GM19238 (cell line): ENCODE results near the gene TRMT61A.

Source experiments
- DNase-seq: peaks from one replicate; pipeline ENCODE4 v3.0.0; 2011; ENCODE audit warnings: low spot score; ENCODE audit not compliant: insufficient read length

TRMT61A gene

GRCh38 chr14:103546652-103547454 is 17.9 kb downstream of the TRMT61A start:
- peak; percentile 92 for DNase-seq

GRCh38 chr14:103547455-103547940 is 18.5 kb downstream of the TRMT61A start:
- no peak for DNase-seq

GRCh38 chr14:103547941-103548462 is 19.0 kb downstream of the TRMT61A start:
- no peak for DNase-seq

- DNase-seq, result no peak
These were observed 19.7 kb downstream of the TRMT61A start for GRCh38 chr14:103548463-103549351.

- no peak for DNase-seq
These were observed 20.6 kb downstream of the TRMT61A start for GRCh38 chr14:103549361-103550311.

GRCh38 chr14:103550451-103551337 is 21.7 kb downstream of the TRMT61A start:
- DNase-seq, result no peak

GRCh38 chr14:103551338-103551762 is 22.4 kb downstream of the TRMT61A start:
- no peak for DNase-seq

- DNase-seq, result no peak
These were observed 23.2 kb downstream of the TRMT61A start for GRCh38 chr14:103552011-103552845.

GRCh38 chr14:103552846-103553210 is 23.8 kb downstream of the TRMT61A start:
- DNase-seq, result no peak

GRCh38 chr14:103555559-103556337 is 26.8 kb downstream of the TRMT61A start:
- no peak for DNase-seq

GRCh38 chr14:103556946-103557758 is 28.2 kb downstream of the TRMT61A start:
- no peak for DNase-seq

GRCh38 chr14:103558071-103558882 is 29.3 kb downstream of the TRMT61A start:
- DNase-seq, result no peak

- DNase-seq, result no peak
These were observed 30.8 kb downstream of the TRMT61A start for GRCh38 chr14:103559766-103560165.

- no peak for DNase-seq
These were observed 31.7 kb downstream of the TRMT61A start for GRCh38 chr14:103560691-103561090.

- peak; percentile 78 for DNase-seq
These were observed 32.6 kb downstream of the TRMT61A start for GRCh38 chr14:103561381-103562178.

- no peak for DNase-seq
These were observed 33.1 kb downstream of the TRMT61A start for GRCh38 chr14:103562179-103562428.
